Neural progenitor cell (in vitro differentiated cells): ENCODE data around the gene TSSK3.

Experiments used
- CTCF ChIP-seq: fragments of 200-600 bp; sonication (generic); IDR thresholded peaks from 2 replicates; pipeline ENCODE4 v1.5.1; 2017; ENCODE audit warnings: antibody characterized with exemption, mild to moderate bottlenecking
- EZH2 ChIP-seq: fragments of 200-600 bp; sonication (generic); IDR thresholded peaks from 2 replicates; pipeline ENCODE4 v1.6.1; 2017; ENCODE audit warnings: antibody characterized with exemption, mild to moderate bottlenecking, moderate library complexity

DNA sequence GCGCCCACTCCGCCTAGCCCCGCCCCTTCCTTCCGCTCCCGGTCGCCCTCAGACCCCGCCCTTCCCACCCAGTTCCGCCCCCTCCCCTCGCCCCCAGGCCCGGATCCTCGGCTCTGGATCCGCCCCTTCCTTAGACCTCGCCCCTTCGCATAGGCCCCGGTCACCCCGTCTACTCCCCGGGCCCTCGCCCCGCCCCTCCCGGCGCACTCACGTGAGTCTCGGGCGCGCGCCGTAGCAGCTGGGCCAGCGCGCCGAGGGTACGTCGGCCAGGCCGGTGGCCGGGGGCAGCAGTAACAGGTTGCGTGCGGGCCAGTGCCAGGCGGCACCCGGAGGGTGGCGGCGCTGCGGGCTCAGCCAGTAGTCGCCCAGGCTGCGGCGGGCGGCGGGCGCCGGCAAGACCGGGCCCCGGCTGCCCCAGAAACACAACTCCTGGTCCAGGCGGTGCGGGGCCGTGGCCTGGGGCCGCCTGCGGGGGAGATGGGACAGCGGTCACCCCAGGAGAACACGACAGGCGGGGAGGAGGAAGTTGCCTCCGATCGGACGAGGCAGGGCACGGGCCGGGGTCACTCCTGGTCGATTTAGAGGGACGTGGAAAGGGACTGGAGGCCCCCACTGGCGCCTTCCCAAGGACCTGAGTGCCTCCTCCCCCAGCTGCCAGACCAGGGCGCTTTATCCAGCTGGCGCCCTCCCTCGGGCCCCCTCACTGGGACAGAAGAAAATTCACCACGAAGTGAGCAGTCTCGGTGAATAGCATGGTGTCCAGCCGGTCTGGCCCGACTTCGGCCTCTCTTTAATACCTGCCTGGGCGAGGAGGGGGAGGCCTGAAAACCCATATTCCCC, 10.7 kb upstream of the TSSK3 start:
- TF ChIP-seq CTCF, result no peak
- peak; percentile 46 for TF ChIP-seq EZH2
